C4-2B (cell line): ENCODE data around the gene MSL3B.

ENCODE experiments used
- H3K27ac ChIP-seq: fragments of 450-650 bp; 2 replicates; pipeline ENCODE4 v1.5.1; 2017
- ZFX ChIP-seq: fragments of 450-650 bp; IDR thresholded peaks from 2 replicates; pipeline ENCODE4 v1.6.1; 2017
- TF ChIP-seq, protein P1 (sequence below): fragments of 450-650 bp; conservative IDR thresholded peaks from 2 replicates; pipeline ENCODE4 v1.5.1; 2017; ENCODE audit warnings: mild to moderate bottlenecking

The MSL3B gene

DNA sequence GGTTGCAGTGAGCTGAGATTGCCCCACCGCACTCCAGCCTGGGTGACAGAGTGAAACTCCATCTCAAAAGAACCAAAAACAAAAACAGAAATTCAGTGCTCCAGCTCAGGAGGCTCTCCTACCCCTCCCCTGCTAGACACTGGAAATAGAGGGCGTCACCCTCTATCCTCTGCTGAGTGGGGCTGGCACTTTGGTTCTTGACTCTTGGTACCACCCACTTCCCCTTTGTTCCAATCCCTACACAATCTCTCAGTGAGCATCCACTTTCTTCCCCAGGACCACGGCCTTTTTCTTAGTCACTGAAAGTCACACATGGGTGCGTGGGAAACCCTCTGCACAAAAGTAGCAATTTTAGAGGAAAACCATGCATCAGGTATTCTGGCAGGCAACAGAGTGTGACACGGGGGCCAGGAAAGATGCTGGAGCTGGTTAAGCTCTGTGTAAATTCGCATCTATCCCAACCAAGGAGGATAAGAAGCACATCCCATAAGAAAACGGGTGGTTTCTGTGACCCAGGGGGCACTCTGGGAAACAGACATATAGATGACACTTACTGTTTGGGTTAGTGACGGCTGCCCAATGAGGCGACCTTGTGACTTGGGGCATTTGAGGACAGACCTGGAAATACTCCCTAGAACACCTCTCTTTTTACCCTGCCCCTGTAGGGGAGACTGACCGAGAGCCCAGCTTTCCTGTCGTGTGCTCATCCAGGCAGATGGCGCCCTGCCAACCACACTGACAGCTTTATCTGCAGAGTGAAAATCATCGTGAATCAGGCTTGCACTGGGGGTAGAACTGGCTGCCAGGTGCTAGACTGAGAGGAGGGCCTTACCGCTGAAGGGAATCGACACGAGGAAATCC lies 21.6 kb downstream of the MSL3B start:
- no peak overlapping the region; the same call in 1 of the 2 replicates for H3K27ac ChIP-seq
- TF ChIP-seq ZFX = no peak
- TF ChIP-seq, protein P1, sequence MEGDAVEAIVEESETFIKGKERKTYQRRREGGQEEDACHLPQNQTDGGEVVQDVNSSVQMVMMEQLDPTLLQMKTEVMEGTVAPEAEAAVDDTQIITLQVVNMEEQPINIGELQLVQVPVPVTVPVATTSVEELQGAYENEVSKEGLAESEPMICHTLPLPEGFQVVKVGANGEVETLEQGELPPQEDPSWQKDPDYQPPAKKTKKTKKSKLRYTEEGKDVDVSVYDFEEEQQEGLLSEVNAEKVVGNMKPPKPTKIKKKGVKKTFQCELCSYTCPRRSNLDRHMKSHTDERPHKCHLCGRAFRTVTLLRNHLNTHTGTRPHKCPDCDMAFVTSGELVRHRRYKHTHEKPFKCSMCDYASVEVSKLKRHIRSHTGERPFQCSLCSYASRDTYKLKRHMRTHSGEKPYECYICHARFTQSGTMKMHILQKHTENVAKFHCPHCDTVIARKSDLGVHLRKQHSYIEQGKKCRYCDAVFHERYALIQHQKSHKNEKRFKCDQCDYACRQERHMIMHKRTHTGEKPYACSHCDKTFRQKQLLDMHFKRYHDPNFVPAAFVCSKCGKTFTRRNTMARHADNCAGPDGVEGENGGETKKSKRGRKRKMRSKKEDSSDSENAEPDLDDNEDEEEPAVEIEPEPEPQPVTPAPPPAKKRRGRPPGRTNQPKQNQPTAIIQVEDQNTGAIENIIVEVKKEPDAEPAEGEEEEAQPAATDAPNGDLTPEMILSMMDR = no peak

DNA sequence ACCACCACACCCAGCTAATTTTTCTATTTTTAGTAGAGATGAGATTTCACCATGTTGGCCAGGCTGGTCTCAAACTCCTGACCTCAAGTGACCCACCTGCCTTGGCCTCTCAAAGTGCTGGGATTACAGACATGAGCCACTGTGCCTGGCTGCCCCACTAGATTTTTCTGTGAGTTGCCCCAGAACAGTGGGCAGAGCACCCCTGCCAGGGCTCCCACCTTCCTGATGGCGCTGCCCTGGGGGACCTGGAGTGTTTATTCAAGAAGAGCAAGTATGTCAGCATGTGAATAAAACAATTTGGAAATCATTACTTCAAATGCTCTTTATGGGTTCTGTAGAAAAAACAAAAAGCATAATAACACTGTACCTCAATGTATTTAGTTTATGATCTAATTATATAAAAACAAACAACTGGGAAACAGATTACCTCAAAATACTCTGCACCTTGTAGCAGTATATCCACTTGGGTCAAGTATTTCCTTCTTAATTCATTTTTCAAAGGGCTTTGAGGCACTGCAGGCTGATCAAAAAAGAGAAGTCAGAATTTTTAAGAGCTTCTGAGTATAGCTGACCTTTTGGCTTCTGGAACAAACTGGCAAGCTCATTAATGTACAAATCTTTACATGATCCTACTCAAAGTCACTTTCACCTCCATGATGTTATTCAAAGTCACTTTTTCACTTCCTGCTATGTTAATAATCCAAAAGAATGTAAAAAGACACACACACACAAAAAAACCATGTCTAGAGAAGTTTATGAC lies 22.7 kb downstream of the MSL3B start:
- H3K27ac ChIP-seq = no peak overlapping the region
- no peak for TF ChIP-seq ZFX
- TF ChIP-seq, protein P1 = no peak

DNA sequence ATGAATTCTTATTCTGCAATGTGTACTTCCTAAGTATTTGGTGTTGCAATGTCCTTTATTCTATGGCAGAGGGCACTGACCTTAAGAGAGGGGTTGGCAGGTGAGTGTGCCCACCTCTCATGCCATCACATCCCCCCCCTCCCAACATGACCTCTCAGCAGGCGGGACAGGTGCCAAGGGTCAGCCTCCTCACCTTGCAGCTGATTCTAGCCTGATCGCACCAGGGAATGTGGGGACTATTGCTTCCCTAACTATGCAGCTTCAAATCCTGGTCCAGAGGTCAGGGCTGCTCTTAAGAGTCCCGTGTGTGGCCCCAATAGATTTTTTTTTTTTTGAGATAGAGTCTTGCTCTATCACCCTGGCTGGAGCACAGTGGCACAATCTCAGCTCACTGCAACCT lies 23.4 kb downstream of the MSL3B start:
- TF ChIP-seq, protein P1 = no peak
- no peak for TF ChIP-seq ZFX

DNA sequence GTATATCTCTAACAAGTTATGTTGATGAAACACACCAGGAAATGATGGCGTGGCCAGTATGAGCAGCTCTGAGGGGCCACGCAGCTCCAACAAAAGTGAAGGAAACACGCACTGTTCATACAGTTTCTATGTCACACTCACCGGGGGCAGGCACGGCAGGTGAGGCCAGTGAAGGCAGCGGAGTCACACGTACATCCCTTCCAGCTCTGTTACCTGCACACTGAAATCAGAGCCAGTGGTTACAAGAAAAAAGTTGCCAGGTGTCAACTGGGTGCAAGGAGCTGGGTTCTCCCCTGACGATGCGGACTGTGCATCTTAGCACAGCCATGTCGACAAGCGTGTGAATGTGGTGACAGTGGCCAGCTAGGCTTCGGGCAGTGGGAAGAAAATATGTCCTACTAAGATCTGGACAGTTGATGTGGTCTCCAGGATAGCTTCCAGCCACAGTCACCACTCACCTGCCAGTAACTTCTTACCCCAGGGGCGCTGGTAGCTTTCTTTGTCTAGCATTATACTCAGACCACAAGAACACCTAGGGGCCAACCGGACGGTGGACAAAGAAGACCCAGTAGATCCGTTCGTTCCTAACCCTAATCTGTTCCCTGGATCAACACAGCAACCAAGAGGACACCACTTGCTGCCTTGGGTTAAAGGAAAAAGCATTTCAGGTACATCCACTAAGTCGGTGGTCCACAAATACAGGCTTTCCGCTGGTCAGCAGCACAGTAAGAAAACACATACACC lies 23.9 kb downstream of the MSL3B start:
- H3K27ac ChIP-seq = no peak overlapping the region
- no peak for TF ChIP-seq ZFX
- TF ChIP-seq, protein P1 = no peak

More for the DNA sequence above, 23.4 kb downstream of the MSL3B start:
- H3K27ac ChIP-seq = no peak overlapping the region

DNA sequence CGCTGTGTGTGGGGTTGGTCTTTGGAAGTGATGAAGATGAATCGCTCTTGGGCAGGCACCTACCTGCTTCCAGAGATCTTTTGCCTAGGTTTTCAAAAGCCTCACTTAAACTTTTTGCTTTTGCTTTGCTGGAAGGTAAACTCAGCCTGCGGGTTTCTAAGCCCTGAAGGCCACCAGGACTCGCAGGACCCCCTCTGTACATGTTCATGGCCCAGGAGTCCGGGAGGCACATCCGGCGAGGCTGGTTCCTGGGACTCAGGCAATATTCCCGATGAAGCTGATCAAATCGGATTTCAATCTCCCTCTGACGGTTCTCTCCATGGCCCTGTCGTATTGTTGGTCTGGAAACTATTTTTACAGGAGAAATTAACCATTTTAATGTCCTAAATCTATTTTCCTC lies 27.0 kb downstream of the MSL3B start:
- TF ChIP-seq, protein P1 = no peak
- no peak for TF ChIP-seq ZFX
- no peak overlapping the region for H3K27ac ChIP-seq

DNA sequence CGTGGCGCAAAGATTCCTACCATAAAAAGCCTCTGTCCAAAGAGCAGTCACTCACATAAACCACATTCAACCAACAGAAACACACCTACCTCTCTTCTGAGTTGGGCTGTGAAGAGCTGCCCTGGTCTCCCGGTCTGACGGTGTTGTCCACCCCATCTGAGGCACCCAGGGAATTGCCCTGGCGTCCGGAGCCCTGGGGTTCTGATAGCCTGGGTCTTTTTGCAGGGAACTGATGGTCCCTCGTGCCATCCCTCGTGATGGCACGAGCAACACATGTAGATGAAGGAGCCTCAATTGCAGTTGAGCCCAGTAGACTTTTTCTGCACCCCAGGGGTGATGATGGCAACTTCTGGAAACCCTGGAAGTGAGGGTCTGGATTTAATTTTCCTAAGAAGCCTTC lies 27.7 kb downstream of the MSL3B start:
- no peak overlapping the region for H3K27ac ChIP-seq
- no peak for TF ChIP-seq ZFX
- TF ChIP-seq, protein P1 = no peak

DNA sequence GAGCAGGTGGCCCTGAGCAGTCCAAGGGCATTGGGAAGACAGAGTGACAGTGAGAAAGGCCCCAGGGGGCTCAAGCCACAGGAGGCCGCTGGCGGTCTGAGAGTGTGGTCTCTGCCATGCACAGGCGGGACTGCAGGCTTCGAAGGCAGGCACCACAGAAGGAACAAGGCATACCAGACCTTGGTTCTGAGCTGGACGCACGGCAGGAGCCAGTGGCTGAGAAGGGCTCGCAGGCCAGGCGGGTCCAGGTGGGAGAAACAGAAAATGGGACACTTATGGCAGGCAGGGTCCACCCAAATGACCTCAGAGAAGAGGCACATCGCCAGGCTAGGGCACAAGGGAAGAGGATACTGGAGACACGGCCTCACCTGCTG lies 28.8 kb downstream of the MSL3B start:
- TF ChIP-seq, protein P1 = no peak
- no peak for TF ChIP-seq ZFX
- no peak overlapping the region for H3K27ac ChIP-seq
